ENCODE results near the gene MRPL12. TPM values are rescaled to one million over a fixed set of nuclear protein-coding genes. Genes with fewer than 3 reads are reported as not detected.

The MRPL12 gene
- total and polyA plus RNA-seq, 2 of the 13 experiments (the other 11 are each of a cell fraction or from before 2014, with no cell fraction given) = 39.1 to 94.1 TPM

- no peak; the same call in 1 of the 2 replicates for TF ChIP-seq RBFOX2 (IDR thresholded peaks at IDR 0.05; ENCODE audit: low read depth, low read length)
- peak; percentile 36; the same call in 1 of the 2 replicates for TF ChIP-seq ZNF770 (CRISPR knock-in tag; IDR thresholded peaks at IDR 0.05)
- no peak for TF ChIP-seq ZC3H4 (CRISPR knock-in tag; IDR thresholded peaks at IDR 0.05; ENCODE audit: borderline replicate concordance)
- TF ChIP-seq FOXP1 (IDR thresholded peaks at IDR 0.05) = no peak
- TF ChIP-seq FOXP1 (CRISPR knock-in tag; IDR thresholded peaks at IDR 0.05) = no peak
- no peak for TF ChIP-seq ZNF225 (CRISPR knock-in tag; IDR thresholded peaks at IDR 0.05)
- TF ChIP-seq ZNF580 (CRISPR knock-in tag; IDR thresholded peaks at IDR 0.05; ENCODE audit: borderline replicate concordance, low read depth) = no peak; the same call in 1 of the 2 replicates
- TF ChIP-seq ZNF274 (CRISPR knock-in tag; IDR thresholded peaks at IDR 0.05) = no peak
- TF ChIP-seq ZNF704 (CRISPR knock-in tag; IDR thresholded peaks at IDR 0.05; ENCODE audit: borderline replicate concordance) = 0 out of 2 replicates have a peak, but pooled peaks have one; percentile 18
- no peak for TF ChIP-seq TGIF2 (CRISPR knock-in tag; IDR thresholded peaks at IDR 0.05)
- TF ChIP-seq ZBTB49 (CRISPR knock-in tag; IDR thresholded peaks at IDR 0.05; ENCODE audit: borderline replicate concordance) = no peak
- TF ChIP-seq ZNF468 (CRISPR knock-in tag; IDR thresholded peaks at IDR 0.05) = no peak
- no peak for TF ChIP-seq HNF4A (CRISPR knock-in tag; IDR thresholded peaks at IDR 0.05)
- no peak for TF ChIP-seq ZNF672 (CRISPR knock-in tag; IDR thresholded peaks at IDR 0.05)
Measured at GRCh38 chr17:81714412-81715106, 11.4 kb downstream of the MRPL12 start (continued).

Data from HepG2 (cell line).